ENCODE data around the gene FFAR3. TPM values are rescaled to one million over a fixed set of nuclear protein-coding genes. Genes with fewer than 3 reads are reported as not detected.
"Not testable (repeated sequence)": the region's sequence is repeated elsewhere in the genome, so short reads cannot be mapped to it uniquely, and the experiment has no call there.

The FFAR3 gene
- total and polyA plus RNA-seq, 12 donors, result 0.11 to 0.18 (median 0.17) TPM; not detected in 8

DNA sequence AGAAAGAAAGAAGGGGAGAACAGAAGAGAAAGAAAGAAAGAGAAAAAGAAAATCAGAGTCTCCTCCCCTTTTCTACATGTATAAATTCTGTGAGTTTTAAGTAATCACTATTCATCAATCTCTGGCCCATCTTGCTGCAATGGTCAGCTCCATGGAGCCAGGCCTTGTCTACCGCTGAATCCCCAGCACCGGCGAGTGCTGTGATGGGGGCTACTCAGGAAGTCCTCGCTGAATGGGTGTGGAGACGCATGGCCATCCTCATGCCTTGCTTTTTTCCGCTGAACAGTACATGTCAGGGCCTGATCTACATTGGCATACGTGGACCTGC, 42.5 kb downstream of the FFAR3 start:
- Histone ChIP-seq H3K27me3 (no peaks in the 10 kb centered on the region), H3K4me1 (replicated peaks in 1 of 2) (peaks cover 0 to 6% of the 10 kb centered on the region in 2 donors), H3K4me3 (no peak overlapping the region), H3K27ac (no peak overlapping the region), H3K9me3 (replicated peaks in 1 of 3) (no peaks in the 10 kb centered on the region), H3K36me3 (replicated peaks in 1 of 2) (no peaks in the 10 kb centered on the region)
- 93 to 98% (median 95%) methylated on average over 7 of the region's 7 CpGs for WGBS, 4 donors
- intact Hi-C loops (cut with DNase I), result no loop called here
- no peak for DNase-seq
- TF ChIP-seq POLR2A (IDR thresholded peaks at IDR 0.05), result no peak
- TF ChIP-seq, protein P1, sequence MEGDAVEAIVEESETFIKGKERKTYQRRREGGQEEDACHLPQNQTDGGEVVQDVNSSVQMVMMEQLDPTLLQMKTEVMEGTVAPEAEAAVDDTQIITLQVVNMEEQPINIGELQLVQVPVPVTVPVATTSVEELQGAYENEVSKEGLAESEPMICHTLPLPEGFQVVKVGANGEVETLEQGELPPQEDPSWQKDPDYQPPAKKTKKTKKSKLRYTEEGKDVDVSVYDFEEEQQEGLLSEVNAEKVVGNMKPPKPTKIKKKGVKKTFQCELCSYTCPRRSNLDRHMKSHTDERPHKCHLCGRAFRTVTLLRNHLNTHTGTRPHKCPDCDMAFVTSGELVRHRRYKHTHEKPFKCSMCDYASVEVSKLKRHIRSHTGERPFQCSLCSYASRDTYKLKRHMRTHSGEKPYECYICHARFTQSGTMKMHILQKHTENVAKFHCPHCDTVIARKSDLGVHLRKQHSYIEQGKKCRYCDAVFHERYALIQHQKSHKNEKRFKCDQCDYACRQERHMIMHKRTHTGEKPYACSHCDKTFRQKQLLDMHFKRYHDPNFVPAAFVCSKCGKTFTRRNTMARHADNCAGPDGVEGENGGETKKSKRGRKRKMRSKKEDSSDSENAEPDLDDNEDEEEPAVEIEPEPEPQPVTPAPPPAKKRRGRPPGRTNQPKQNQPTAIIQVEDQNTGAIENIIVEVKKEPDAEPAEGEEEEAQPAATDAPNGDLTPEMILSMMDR (IDR thresholded peaks at IDR 0.05), result no peak

DNA sequence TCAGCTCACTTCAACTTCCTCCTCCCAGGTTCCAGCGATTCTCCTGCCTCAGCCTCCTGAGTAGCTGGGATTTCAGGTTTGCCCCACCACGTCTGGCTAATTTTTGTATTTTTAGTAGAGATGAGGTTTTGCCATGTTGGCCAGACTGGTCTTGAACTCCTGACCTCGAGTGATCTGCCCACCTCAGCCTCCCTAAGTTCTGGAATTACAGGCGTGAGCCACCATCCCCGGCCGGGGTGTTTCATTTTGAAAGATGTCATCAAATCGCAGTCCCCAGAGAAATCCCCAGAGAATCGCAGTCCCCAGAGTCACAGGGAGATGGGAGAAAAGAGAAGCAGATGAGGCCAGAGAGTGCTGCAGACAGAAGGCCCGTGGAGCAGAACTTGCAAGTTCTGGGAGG, 43.2 kb downstream of the FFAR3 start:
- H3K4me3 ChIP-seq; H3K27ac ChIP-seq; H3K9me3 ChIP-seq (replicated peaks in 1 of 3); DNase-seq; intact Hi-C loops (cut with DNase I); H3K4me1 ChIP-seq (replicated peaks in 1 of 2); H3K27me3 ChIP-seq; H3K36me3 ChIP-seq (replicated peaks in 1 of 2): not testable (repeated sequence)
- WGBS, 4 donors, result 85 to 95% (median 86%) methylated on average over 9 of the region's 9 CpGs

DNA sequence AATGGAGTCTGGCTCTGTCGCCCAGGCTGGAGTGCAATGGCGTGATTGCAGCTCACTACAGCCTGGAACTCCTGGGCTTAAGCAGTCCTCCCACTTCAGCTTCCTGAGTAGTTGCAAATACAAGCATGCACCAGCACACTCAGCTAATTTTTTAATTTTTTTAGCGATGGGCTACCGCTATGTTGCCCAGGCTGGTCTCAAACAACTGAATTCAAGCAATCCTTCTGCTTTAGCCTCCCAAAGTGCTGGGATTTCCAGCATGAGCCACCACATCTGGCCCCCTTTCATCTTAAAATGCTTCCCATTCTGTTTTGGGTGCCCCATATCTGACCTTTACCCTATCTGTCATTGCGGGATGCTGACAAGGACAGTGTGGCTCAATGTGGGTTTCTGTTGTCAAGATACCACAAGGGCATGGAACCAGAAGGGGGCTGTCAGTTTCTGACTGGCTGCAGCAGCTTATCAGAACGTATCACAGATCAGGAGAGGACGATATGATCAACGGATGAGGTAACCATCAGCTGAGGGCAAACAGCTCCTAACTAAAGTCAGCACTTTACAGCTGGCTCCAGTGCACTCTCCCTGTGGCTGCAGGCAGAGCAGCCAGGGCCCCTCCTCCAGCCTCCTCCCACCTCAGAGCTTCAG, 45.0 kb downstream of the FFAR3 start:
- H3K4me1 ChIP-seq (replicated peaks in 1 of 2), result no peaks in the 10 kb centered on the region
- H3K36me3 ChIP-seq (replicated peaks in 1 of 2), result no peaks in the 10 kb centered on the region
- no peak overlapping the region for H3K4me3 ChIP-seq
- no peaks in the 10 kb centered on the region for H3K9me3 ChIP-seq (replicated peaks in 1 of 3)
- no peak overlapping the region for H3K27ac ChIP-seq
- DNase-seq, result no peak
- intact Hi-C loops (cut with DNase I), result no loop called here
- 86 to 92% (median 88%) methylated on average over 7 to 8 of the region's 8 CpGs for WGBS, 4 donors
- H3K27me3 ChIP-seq, result no peaks in the 10 kb centered on the region
- TF ChIP-seq POLR2A (IDR thresholded peaks at IDR 0.05), result no peak
- TF ChIP-seq, protein P1 (IDR thresholded peaks at IDR 0.05), result no peak

DNA sequence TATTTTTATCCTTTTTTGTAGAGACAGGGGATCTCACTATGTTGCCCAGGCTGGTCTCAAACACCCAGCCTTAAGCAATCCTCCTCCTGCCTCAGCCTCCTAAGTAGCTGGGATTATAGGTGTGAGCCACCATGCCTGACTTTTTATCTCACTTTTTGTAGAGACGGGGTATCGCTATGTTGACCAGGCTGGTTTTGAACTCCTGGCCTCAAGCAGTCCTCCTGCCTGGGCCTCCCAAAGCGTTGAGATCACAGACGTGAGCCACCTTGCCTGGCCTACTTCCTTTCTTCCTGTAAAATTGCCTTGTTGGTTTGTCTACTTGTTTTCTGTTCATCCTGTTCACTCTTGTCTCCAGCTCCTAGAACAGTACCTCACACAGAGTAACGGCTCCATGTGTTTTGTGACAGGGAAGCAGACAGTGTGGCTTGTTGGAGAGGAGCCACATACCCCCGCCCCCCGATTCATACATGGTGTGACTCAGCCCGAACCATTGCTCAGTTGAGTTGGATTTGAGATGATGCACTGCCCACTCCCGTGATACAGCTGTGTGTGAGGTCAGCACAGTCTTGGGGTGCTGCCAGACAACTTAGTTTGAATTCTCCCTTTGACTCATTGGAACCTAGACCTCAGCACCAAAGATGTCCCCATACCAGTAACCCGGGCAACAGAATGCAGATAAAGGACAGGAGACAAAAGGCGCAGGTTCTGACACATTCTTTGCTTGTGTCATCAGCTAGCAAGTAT, 46.8 kb downstream of the FFAR3 start:
- Histone ChIP-seq H3K9me3 (replicated peaks in 1 of 3) (no peaks in the 10 kb centered on the region), H3K27ac (no peak overlapping the region), H3K4me1 (replicated peaks in 1 of 2) (peaks cover 0 to 4% of the 10 kb centered on the region in 2 donors), H3K27me3 (no peaks in the 10 kb centered on the region), H3K36me3 (replicated peaks in 1 of 2) (no peaks in the 10 kb centered on the region), H3K4me3 (no peak overlapping the region)
- TF ChIP-seq POLR2A (IDR thresholded peaks at IDR 0.05), result no peak
- TF ChIP-seq, protein P1 (IDR thresholded peaks at IDR 0.05), result no peak
- intact Hi-C loops (cut with DNase I), result no loop called here
- WGBS, 4 donors, result 54 to 76% (median 67%) methylated on average over 10 to 11 of the region's 11 CpGs
- peak; percentile 35 to 85 (median 75) for DNase-seq

DNA sequence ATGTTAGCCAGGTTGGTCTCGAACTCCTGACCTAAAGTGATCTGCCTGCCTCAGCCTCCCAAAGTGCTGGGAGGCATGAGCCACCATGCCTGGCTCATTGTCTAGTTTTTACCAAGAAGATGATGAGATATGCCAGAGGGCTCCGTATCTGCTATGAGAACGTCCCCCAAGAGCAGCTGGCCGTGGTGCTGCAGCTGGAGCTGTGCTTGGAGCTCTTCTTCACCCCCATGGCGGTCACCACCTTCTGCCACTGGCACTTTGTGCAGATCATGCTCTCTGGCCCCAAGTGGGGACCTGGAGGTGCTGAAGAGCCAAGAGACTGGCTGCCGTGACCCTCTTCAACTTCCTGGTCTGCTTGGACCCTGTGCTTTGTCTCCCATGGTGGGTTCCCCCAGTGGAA, 49.4 kb downstream of the FFAR3 start:
- H3K27ac ChIP-seq, result no peak overlapping the region
- no peak for DNase-seq
- H3K4me1 ChIP-seq (replicated peaks in 1 of 2), result peaks cover 0 to 4% of the 10 kb centered on the region in 2 donors
- WGBS, 4 donors, result 74 to 100% (median 85%) methylated on average over 1 to 6 of the region's 6 CpGs
- H3K27me3 ChIP-seq, result no peaks in the 10 kb centered on the region
- no peaks in the 10 kb centered on the region for H3K9me3 ChIP-seq (replicated peaks in 1 of 3)
- intact Hi-C loops (cut with DNase I), result no loop called here
- H3K36me3 ChIP-seq (replicated peaks in 1 of 2), result no peaks in the 10 kb centered on the region
- no peak overlapping the region for H3K4me3 ChIP-seq
- TF ChIP-seq POLR2A (IDR thresholded peaks at IDR 0.05), result no peak
- TF ChIP-seq, protein P1 (IDR thresholded peaks at IDR 0.05), result no peak
